Skin epidermis (tissue), 12 donors: ENCODE results near the gene MARCHF9.

Experiments used
- H3K27ac ChIP-seq, 21 experiments: fragments of 200-600 bp; sonication (generic) in 11 of 21; one replicate each; pipeline ENCODE4 v1.5.0; 2020; ENCODE audit warnings: mild to moderate bottlenecking in 3 of 21, inconsistent platforms in 2 of 21, moderate library complexity in 2 of 21
- H3K4me3 ChIP-seq, 7 experiments: fragments of 200-600 bp; sonication (generic) in 2 of 7; one replicate each; pipeline ENCODE4 v1.5.0; 2020; ENCODE audit warnings: inconsistent platforms in 2 of 7, mild to moderate bottlenecking in 2 of 7, moderate library complexity in 1 of 7

Gene MARCHF9

DNA sequence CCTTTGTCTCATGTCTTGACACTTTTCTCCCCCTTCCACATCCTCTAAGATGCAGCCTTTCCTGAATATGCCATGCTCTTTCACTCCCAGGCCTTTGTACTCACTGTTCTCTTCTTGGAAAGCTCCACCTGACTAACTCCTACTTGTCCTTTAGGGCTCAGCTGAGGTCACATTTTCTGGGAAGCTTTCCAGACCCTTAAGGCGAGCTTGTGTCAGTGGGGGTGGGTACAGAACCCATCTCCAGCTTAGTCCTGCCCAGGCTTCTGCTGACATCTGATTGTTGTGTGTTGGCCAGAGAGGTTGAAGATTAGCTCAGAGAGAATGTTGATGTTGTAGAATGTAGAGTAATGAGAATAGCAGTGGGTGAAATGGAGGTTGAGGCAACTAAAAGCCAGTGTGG lies 24.8 kb downstream of the MARCHF9 start:
- peak overlapping the region in 4 of 21 experiments; percentile 6 to 89 (median 36) for H3K27ac ChIP-seq

DNA sequence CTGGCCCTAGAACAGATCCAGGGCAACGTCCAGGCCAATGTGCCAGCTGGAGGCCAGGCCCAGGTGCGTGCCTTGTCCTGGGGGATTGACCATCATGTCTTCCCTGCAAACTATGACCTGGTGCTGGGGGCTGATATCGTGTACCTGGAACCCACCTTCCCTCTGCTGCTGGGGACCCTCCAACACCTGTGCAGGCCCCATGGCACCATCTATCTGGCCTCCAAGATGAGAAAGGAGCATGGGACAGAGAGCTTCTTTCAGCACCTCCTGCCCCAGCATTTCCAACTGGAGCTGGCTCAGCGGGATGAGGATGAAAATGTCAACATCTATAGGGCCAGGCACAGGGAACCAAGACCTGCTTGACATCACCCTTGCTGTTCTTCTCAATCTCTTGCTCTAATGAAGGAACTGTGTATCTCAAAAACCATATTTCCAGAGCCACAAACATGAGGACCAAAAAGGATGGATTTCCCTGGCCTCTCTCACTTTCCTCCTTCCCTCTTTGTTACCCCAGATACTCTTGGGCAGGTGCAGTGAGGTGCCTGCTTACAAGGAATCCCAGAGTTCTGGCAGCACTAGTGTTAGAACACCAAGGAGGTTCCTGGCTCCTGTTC lies 25.5 kb downstream of the MARCHF9 start:
- Histone ChIP-seq H3K27ac (peak overlapping the region in 12 of 21 experiments; percentile 6 to 89 (median 38)), H3K4me3 (no peak overlapping the region)

More for the DNA sequence above, 24.8 kb downstream of the MARCHF9 start:
- no peak overlapping the region for H3K4me3 ChIP-seq

DNA sequence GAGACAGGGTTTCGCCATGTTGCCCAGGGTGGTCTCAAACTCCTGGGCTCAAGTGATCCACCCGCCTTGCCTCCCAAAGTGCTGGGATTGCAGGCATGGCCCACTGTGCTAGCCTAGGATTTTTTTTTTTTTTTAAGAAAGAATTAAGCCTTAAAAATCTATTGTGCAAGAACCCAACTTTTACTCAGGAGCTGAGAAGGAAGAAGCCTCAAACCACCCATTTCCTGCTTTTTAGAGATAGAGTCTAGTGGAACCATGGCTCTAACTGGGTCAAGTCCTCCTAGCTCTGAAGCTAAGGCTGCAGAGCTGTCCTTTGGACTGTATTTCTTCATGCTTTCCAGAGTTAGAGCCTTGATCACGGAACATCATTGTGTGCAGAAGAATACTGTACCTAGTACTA lies 26.3 kb downstream of the MARCHF9 start:
- Histone ChIP-seq H3K27ac (peak overlapping the region in 11 of 21 experiments; percentile 6 to 89 (median 37)), H3K4me3 (no peak overlapping the region)

DNA sequence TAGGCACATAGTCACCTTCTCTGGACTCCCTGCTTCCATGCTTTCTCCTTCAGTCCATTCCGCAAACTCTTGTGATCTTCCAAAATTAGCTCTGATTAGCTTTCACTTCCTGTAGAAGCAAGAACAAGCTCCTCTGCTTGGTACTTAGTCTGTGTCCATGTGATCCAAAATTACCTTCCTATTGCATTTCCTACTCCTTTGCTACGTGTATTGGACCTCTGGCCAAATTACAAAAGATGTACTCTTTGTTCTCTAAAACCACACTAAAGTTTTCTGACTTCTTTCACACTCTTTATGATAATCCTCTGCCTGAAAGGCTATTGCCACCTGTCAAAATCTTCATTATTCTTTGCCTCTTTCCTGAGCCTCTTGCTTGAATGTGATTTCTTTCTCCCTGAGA lies 26.9 kb downstream of the MARCHF9 start:
- Histone ChIP-seq H3K4me3 (no peak overlapping the region), H3K27ac (peak overlapping the region in 11 of 21 experiments; percentile 8 to 89 (median 38))

DNA sequence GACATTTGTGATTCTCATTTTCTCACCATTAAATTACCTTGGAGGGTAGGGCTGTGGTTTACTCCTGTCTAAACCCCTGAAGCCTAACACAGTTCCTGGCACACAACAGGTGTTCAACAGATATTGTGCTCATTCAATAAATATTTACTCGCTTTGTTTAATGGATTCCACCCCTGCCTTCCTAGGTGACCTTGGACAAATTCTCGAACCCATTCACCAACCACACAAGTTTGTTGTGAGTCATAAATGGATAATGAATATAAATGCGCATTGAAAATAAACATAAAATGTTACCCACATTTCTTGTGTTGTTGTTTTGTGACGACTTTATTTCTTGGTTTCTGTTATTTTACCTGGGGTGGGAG lies 27.3 kb downstream of the MARCHF9 start:
- Histone ChIP-seq H3K4me3 (peak overlapping the region in 4 of 7 experiments; percentile 65 to 99 (median 84)), H3K27ac (peak overlapping the region in 12 of 21 experiments; percentile 8 to 89 (median 84))

DNA sequence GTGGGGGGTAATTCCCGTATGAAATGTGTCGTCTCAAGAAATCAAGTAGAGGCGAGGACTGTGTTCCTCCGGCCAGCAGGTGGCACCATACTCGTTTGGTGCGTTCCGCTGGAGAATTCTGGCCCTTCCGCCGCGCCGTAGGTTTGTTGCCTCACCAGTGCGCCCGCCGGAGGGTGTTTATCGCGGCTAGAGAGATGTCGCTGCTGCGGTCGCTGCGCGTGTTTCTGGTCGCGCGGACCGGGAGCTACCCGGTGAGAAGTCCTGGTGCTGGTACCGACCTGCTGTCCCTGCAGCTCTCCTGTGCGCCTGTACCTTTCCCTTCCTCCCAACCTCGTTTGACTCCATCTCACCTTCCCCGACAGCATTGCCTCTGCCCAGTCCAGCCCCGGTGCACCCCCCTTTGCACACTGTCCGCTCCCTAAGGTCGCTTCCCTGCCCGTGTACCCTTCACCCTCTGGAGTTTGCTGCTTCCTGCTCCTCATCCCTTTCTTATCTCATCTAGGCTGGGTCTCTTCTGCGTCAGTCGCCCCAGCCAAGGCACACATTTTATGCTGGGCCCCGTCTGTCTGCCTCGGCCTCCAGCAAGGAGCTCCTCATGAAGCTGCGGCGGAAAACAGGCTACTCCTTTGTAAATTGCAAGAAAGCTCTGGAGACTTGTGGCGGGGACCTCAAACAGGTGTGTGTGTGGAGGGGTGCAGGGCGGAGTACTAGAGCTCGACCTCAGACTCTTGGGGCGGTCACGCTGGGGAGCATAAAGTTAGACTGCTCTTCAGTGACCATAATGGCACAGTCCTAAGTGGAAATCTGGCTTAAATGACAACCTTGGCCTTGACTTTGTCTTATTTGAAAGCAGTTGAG lies 27.9 kb downstream of the MARCHF9 start, which contains the start of gene TSFM:
TSFM (plus strand) TSS at position 180 of the 858 bp plus-strand sequence; CDS start at position 195, 15 bp downstream.
- peak within 1 kb of the TSS; percentile 29 to 89 (median 83) for H3K27ac ChIP-seq

DNA sequence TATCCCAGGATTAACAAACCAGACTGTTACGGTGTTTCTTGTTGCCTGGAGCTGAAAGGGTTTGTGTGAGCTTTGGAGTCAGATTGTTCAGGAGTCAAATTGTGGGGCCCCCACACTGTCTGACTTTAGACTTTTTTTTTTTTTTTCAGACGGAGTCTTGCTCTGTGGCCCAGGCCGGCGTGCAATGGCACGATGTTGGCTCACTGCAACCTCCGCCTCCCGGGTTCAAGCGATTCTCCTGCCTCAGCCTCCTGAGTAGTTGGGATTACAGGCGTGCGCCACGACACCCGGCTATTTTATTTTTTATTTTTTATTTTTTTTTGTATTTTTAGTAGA lies 28.5 kb downstream of the MARCHF9 start:
- peak overlapping the region in 13 of 21 experiments; percentile 58 to 89 (median 85) for H3K27ac ChIP-seq
- peak overlapping the region; percentile 65 to 99 (median 77) for H3K4me3 ChIP-seq

More for the DNA sequence above, 27.9 kb downstream of the MARCHF9 start, which contains the start of gene TSFM:
- peak within 1 kb of the TSS; percentile 65 to 99 (median 77) for H3K4me3 ChIP-seq

DNA sequence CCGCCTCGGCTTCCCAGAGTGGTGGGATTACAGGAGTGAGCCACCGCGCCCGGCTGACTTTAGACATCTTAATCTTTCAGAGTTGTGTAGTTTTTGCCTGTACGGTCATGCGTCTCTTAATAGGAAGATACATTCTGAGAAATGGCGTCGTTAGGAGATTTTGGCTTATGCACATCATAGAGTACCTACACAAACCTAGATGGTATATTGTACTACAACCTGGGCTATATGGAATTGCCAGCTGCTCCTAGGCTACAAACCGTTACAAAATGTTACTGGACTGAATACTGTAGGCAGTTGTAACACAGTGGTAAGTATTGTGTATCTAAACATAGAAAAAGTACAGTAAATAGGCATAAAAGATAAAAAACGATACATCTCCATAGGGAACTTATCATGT lies 29.0 kb downstream of the MARCHF9 start:
- H3K27ac ChIP-seq: peak overlapping the region in 1 of 21 experiments; percentile 89
- H3K4me3 ChIP-seq: peak overlapping the region in 4 of 7 experiments; percentile 65 to 99 (median 94)

DNA sequence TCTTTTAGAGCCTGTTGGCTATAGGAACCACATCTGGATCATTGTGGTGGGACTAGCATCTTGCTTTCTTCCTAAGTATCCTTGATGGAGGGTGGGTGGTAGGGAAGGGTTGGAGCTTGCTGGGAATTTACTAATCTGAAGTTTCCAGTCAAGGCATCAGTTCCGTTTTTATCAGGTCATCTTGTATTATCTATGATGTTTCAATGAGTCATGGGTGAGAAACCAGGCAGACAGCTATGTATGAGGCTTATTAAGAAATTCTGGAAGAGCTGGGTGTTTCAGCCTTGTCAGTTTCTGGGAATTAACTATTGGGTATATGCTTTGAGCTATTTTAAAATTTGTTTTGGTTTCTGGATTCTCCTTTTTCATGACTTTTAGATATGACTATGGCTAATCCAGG lies 39.0 kb downstream of the MARCHF9 start:
- no peak overlapping the region for H3K4me3 ChIP-seq
- peak overlapping the region in 11 of 21 experiments; percentile 47 to 74 (median 60) for H3K27ac ChIP-seq

DNA sequence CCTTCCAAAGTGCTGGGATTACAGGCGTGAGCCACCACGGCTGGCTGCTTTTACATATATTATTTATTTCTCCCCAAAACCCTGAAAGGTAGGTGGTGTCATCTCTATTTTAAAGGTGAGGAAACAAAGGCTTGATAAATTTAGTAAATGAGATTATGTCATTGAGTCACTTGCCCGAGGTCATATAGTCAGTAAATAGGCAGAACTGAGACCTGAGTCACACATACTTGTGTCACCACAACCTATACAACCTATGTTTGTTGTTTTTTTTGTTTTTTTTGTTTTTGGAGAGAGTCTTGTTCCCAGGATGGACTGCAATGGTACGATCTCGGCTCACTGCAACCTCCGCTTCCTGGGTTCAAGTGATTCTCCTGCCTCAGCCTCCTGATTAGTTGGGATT lies 40.5 kb downstream of the MARCHF9 start:
- peak overlapping the region in 4 of 21 experiments; percentile 54 to 74 (median 70) for H3K27ac ChIP-seq
- H3K4me3 ChIP-seq: no peak overlapping the region

DNA sequence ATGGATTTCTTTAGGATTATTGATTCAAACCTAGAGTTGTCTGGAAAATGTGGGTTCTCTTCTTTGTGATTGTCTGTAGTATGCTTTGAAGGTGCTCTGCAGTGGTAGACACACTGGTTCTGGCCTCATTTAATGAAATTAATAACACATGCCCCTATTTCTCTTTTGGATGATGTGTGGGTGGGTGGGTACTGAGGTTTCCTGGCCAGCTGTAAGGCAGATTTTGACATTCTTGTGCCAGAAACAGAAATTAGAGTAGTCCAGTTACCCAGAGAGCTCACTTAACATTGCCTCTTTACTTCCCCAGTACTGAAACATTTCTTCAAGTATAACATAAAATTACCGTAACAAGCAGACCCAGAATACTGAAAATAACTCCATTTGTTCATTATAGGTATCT lies 42.1 kb downstream of the MARCHF9 start:
- Histone ChIP-seq H3K4me3 (no peak overlapping the region), H3K27ac (peak overlapping the region in 3 of 21 experiments; percentile 26 to 35 (median 32))

DNA sequence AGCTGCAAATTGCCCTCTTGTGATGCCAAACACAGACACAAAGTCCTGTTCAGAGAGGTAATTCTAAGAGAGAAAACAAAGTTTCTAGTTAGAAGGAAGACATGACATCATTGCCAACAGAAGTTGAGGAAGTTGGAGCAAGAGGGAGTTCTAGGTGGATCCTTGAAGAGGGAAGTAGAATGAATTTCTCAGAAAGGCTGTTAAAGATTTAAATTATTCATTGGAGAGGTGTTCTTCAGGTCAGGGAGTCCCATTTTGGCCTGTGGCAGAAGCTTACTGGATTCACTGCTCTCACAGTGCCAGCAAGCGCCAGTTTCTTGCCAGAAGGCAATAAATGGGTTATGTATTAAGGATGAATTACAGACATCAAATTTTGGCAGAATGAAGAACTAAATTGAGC lies 43.0 kb downstream of the MARCHF9 start:
- Histone ChIP-seq H3K4me3 (no peak overlapping the region), H3K27ac (peak overlapping the region in 6 of 21 experiments; percentile 11 to 47 (median 29))

DNA sequence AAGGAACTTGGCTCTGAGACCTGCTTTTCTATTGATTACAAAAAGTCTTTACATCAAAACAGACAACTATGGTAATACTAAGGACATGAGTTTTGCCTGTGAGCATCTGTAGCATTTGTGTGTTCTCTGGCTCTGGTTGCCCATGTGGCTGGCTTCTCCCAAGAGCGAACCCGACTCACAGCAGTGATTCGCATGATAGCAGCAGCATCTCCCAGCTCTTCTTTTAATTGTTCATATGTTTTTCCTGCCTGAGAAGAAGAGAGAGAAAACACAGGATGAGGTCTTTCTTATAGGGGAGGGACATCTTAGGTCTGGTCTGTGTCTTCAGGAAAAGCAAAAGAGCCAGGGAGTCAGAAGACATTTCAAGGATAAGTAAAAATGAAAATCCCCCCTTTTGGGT lies 46.1 kb downstream of the MARCHF9 start:
- no peak overlapping the region for H3K4me3 ChIP-seq
- no peak overlapping the region for H3K27ac ChIP-seq

DNA sequence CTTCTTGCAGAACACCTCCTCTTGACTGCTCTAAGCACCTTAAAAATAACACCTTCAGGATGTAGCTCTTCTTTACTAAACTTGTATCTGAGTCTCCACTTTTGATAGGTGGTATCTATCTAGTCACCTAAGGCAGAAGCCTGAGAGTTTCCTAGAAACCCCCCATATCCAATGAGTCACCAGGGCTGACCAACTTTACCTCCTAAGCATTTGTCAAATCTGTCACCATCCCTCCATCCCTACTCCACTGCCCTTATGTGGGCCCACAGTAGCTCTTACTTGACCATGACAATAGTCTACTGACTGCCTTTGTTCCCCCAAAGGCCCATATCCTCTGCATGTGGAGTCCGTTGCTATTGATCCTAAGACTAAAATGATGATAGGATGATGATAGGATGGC lies 47.7 kb downstream of the MARCHF9 start:
- no peak overlapping the region for H3K27ac ChIP-seq
- H3K4me3 ChIP-seq: no peak overlapping the region

DNA sequence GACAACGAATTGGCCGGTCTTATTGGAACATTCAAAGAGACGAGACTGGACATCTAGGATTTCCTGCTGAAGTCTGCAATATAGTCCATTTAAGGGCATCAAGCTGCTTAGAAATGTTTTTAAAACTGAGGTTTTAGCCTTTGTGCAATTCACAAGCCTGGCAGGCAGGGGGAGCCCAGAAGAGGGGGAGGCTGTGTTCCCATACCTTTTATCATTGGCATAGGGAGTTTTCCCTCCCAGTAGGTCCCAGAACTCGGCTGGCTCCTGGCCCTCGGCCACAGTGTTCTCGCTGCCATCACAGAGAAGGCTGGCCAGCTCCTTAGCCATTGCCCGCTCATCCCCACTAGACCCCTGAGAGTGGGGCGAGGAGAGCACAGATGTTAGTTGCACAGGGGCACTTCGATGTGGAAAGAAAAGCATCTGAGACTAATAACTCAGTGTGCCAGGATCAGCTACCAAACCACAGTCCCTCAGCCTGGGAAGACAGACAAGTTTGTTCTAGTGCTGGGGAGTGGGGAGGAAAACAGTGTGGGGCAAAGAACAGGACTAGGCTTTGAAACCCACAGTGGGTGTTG lies 48.5 kb downstream of the MARCHF9 start:
- peak overlapping the region in 4 of 21 experiments; percentile 2 to 15 (median 10) for H3K27ac ChIP-seq
- H3K4me3 ChIP-seq: no peak overlapping the region

DNA sequence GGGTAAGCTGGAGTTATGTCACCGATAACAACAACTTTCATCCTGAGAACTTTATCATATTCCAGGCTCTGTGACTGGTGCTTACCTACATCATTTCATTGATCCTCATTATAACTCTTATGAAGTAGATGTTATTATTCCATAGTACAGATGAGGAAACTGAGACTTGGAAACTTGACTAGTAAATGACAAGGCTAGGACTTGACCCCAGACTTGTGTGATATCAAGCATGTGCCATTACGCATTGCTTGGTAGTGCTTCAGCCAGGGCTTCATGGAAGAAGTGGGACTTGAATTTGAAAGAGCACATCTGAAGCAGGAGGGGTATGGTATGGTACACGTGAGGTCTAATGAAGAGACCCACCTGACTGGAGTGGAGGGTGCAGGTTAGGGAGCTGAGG lies 51.8 kb downstream of the MARCHF9 start:
- H3K4me3 ChIP-seq: no peak overlapping the region
- H3K27ac ChIP-seq: no peak overlapping the region

DNA sequence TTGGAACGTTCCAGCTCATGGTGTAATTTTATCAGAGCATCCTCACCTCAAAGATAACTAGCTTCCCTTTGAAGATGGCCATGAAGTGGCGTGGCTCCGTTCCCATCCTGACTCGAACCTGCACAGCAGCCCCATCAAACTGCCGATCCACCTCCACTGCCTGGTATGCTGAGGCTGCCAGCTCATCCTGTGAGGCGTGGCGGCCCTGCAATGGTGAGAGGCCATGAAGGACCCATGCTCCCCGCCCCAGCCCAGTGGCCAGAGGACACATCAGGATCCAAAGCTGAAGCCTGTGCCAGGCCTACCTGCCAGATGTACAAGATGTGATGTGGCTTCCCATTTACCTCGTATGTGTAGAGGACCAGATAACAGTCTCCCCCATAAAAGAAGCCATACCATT lies 52.4 kb downstream of the MARCHF9 start:
- no peak overlapping the region for H3K4me3 ChIP-seq
- no peak overlapping the region for H3K27ac ChIP-seq

DNA sequence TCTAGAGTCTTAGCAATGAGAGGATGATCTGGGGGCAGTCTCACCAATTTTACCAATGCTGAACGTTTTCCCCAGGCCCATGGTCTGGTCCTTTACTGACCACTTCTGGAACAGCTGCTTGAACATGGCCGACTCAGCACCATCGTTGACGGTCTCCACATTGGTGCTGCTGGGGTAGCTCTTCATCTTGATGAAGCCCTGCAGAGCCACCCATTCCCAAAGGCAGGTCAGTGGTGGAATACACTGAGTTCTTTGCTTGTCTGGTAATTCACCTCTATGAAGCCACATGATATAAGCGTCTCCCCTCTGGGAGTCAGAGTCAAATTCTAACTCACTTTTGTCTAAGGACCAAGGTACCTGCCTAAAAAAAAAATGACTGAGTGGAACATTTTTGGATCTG lies 53.4 kb downstream of the MARCHF9 start:
- H3K27ac ChIP-seq: no peak overlapping the region

DNA sequence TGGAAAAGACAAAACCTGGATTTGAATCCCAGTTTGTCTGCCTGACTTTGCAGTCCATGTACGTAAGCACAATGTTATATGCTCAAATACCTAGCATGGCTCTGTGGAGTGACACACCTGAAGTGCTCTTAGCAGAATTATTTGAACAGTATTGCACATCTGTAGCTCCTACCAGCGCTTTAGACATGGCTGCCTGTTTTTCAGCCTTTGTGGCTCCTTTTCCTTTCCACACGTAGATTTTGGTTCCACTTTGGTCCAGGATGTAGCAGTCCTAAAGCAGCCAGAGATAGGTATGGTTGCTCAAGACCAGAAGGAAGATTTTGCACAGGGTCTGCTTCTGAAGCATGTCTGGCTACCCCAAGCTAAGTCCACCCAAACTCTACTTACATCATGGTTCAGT lies 54.5 kb downstream of the MARCHF9 start:
- no peak overlapping the region for H3K27ac ChIP-seq
- H3K4me3 ChIP-seq: no peak overlapping the region

More for the DNA sequence above, 53.4 kb downstream of the MARCHF9 start:
- H3K4me3 ChIP-seq: no peak overlapping the region
